Measurements from ENCODE around the gene GRID2.

DNA sequence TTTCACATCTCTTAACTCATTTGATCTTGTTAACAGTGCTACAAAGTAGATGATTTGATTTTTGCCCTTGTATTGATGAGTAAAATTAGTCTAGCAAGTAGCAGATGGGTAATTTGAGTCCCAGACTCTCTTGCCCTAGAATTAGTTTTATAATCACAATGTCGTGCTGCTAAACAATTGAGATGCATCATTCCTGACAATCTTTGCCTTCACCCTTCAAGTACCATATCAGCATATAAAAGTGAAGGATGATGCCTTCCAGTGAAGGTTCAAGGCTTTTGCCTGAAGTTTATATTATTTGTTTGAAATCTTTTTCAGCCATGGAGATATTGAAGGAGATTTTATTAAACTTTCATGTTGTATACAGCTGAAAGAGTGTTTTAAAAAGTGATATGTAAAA is 141.4 kb downstream of the GRID2 start:
- TF ChIP-seq CTCF (conservative IDR thresholded peaks at IDR 0.05) (no peak), ZFX (IDR thresholded peaks at IDR 0.05) (no peak)
